HG02798 (cell line): ENCODE results near the gene TAB2.
"Not testable (repeated sequence)": the region's sequence is repeated elsewhere in the genome, so short reads cannot be mapped to it uniquely, and the experiment has no call there.

Source experiments
- ATAC-seq: cut with Tn5 transposase; IDR thresholded peaks from one replicate; pipeline ENCODE4 v1.9.1; 2021; ENCODE audit warnings: mild to moderate bottlenecking; ENCODE audit not compliant: unreplicated experiment, poor library complexity

The TAB2 gene

DNA sequence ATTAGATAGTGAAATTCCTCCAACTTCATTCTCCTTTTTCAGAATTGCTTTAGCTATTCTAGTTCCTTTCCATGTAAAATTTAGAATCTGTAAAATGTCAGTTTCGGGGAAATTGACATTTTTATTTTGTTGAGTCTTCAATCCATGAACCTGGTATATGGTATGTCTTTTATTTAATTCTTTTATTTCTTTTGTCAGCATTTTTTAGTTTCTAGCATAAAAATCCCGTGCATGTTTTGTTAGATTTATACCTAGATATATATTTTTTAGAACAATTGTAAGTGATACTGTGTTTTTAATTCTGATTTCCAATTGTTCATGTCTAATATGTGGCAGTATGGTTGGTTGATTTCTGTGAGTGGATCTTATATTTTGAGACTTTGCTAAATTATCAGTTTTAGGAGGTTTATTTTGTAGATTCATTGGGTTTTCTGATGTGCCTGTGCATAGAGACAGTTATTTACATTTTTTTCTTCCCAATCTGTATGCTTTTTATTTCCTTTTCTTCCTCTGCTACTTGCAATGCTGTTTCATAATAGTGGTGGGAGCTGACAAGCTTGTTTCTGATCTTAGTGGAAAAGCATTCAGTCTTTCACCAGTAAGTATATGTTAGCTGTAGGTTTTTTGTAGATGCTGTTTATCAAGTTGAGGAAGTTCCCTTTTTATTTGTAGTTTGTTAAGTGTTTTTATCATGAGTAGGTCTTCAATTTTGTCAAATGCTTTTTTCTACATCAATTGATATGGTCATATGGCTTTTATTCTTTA is 13.7 kb downstream of the TAB2 start:
- no peak for ATAC-seq

DNA sequence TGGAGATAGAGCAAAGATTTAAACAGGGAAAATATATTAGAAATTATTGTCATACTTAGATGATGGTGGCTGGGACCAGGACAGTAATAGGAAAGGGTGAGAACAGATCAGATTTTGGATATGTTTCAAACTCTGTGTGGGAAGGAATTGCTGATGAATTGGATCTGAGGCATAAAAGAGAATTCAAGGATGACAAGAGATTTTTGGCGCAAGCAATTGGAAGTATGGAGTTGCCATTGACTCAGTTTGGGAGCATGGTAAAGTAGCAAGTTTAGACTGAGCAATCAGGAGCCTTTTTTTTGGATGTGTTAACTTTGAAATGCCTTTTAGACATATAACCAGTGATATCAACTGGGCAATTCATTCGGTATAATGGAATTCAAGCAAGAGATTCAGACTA is 14.4 kb downstream of the TAB2 start:
- ATAC-seq: no peak

DNA sequence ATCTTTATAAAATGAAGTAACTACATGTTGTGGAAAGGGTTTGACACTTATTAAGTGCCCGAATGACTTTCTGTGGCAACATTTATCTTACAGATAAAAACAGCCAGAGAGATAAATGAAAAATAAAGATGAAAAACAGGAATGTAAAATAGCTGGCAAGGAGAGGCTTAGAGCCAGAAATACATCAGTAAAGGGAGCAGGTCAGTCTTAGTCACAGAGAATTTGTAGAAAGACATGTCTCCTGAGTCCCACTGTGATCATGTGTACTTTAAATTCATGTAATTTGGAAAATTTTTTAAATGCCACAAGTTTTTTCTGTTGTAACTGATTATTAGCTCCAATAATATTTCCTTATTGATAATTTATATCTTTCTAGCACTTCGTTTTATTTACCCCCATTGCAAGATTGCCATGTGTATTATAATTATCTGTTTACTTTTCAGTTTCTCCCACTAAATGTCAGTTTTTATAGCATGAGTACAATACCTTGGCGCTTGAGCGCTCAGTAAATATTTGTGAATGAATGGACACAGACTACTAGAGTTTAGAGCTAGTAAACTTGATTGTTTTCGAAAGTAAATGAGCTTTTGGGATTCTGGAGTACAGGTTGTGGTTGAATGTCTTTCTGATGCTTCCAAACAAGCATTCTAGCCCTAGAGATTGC is 15.2 kb downstream of the TAB2 start:
- ATAC-seq: no peak

DNA sequence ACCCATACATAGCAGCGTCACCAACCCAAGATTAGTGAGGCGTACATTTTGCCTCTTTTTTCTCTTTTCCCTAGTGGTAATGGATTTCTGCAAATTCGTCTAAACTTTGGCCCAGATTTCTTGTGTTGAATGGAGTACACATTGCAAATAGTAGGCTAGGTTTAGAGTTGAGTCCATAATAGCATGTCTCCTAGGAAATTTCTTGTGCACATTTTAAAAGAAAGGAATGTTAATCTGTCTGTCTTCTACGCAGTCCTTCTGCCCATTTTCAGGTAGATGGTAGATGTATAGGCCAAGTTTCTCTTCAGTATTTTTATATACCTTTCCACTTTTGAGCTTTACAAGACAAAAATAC is 15.7 kb downstream of the TAB2 start:
- no peak for ATAC-seq

DNA sequence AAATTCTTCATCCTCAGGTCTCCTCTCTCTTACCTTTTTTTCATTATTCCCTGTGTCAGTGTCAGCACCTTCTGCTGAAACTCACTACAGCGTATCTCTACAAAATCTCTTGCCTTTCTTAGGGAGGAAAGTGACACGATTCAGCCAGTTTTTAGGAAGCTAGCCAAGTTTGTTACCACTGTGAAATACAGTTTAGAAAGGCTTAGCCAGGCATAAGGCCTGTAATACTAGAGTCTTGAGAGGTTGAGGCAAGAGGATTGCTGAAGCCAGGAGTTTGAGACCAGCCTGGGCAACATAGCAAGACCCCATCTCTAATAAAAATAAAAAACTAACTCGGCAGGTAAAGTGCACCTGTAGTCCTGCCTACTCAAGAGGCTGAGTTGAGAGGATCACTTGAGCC is 16.7 kb downstream of the TAB2 start:
- ATAC-seq: no peak

DNA sequence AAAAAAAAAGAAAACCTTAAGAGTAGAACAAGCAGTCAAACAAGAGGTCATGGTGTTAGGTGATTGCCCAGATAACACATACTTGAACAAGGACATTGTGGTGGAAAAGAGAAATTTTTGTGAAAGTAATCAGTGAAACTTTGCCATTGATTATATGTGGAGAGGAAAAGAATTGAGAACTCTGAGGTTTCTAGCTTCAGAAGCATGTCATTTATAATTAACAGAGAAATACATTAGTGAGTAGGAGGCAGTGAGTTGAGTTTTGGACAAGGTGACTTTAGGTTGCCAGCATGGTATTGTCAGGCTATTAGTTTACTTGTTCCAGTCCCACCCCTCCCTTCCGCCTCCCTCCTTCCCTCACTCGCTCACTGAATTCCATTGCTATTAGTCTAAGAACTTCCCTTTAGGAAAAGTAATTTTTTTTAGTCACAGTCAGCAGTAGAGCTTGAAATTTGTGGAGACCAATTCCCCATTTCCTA is 17.2 kb downstream of the TAB2 start:
- ATAC-seq: peak; percentile 46

DNA sequence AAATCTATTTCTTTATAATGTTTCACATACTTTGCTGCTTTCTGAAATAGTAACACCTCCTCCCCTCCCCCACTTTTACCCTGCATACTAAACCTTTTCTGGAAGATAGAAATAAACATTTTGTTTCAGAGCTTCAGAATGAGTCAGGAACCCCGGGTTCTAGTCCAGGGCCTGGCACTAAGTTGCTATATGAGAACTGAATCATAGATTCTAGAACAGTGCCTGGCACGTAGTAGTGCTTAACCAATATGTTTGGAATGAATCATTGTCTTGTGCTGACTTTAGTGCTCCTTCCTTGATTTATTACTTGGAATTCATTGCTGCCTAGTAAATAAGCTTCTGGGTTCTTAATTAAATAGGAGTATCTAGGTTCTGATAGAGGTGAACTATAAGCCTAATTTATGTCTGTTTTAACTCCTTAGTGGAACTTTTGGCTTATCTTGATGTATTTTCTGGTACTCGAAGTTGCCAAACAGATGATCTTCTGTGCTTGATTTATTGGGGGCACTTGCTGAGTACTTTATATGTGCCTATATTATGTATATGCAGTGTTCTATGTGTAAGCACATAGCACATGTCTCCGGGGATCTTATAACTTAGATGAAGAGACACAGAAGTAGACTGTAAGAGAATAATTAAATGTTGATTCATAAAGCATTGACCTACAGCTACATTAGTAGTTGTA is 18.6 kb downstream of the TAB2 start:
- no peak for ATAC-seq

DNA sequence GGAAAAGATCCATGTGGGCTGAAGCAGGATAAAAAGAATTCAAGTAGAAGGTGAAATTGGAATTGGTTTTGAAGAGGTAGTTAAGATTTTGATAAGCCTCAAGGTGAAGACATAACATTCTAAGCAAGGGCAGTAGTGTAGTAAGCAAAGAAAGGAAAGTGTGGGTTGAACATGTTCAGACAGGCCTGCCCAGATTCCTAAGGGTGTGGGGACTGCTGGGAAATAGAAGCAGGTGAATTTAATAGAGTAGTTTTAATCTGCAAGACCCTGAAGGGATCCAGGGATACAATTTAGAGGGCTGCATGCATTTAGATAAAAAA is 19.1 kb downstream of the TAB2 start:
- no peak for ATAC-seq

DNA sequence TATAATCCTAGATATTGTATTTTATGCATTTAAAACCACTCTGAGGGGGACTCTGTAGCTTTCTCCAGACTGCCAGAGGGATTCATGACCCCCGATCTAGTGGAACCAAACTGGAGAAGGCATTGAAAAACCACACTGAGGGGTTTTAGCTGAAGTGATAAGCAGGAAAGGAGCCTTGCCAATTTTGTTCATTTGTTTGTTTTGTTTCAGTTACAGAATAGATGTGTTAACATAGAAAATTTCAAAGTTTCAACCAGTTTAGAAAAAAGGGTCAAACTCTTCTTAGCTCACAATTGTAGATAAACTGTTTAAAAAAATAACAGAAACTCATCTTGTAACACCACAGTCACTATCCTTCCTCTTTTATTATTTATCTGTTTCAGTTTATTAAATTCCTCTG is 19.8 kb downstream of the TAB2 start:
- no peak for ATAC-seq

DNA sequence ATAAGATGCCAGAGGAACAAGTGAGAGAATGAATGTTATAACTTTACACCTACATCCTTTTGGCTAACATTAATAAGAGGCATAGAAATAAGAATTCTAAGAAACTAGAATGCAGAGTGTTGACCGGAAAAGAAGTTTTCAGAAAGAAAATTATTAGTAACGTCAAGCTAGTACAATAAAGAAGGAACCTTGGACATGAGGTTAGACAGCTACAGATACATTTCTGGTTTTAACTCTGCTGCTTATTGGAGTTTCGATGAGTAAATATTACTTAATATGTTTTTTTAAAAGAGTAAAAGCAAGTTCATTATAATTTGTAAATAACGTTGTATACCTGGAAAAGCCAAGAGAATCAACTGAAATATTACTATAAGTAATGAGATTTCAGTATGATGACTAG is 22.7 kb downstream of the TAB2 start:
- ATAC-seq: no peak

DNA sequence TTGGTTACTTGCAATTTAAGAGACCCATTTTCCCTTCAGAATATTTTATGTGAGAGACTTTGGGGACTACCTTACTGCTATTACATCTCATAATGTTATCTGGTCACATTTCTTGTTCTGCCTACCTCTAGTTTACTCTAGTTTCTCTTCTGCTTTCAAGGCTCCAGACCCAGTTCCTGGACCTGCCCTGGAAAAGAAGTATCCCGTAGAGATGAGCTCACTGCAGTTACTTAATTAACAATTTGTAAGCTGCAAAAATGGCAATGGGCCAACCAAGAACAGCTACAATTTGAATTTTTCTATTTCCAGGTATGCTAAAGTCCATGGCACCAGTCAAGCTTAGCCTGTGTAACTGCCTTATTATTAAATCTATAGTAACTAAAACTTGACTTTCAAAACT is 25.0 kb downstream of the TAB2 start:
- peak; percentile 72 for ATAC-seq

DNA sequence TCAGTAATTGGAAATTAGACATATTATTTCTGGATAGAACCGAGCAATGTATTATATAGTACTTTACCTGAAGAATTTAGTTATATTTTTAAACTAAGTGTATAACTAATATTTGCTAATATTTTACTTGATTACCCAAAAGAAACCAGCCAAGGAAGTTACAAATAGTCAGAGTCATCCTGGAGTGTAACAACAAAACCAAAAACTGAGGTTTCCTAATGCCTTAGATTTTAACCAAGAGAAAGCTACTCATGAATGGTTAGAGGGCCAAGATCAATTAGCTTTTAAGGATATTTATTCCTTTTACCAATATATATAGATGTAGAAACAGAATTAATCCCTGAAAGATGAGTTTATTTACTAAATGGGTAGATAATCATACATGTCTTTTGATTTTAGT is 26.0 kb downstream of the TAB2 start:
- ATAC-seq: no peak

DNA sequence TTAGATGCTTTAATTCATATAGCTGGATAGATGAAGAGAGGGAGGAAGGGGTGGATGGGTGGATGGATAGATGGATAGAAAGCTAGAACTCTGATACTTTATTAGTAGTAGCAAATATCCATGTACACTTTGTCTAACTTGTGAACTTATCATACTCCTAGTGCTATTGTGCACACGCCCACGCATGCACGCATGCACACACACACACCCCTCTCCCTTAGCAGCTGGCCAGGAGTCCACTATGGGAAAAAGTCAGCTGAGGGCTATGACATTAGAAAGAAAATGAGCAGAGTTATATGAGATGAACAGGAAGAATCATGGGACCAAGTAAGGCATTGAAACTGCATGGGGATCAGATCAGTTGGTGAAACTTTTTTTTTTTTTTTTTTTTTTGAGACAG is 28.6 kb downstream of the TAB2 start:
- no peak for ATAC-seq

DNA sequence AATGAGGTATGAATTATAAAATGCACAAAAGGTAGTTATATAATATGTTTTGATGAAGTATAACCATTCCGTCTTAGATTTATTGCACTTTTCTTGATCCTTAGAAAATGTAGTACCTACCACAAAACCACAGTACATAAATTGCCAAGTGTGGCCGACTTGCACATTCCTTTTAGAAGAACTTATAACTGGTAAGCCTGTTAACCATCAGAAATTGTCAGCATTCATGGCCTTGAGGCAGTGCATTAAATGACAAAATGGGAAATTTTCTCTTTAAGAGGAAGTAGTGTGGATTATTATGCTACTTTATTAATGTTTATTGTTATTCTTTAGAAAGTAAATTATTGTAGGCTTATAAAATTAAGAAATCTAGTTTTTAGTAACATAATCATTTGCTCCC is 29.6 kb downstream of the TAB2 start:
- no peak for ATAC-seq

DNA sequence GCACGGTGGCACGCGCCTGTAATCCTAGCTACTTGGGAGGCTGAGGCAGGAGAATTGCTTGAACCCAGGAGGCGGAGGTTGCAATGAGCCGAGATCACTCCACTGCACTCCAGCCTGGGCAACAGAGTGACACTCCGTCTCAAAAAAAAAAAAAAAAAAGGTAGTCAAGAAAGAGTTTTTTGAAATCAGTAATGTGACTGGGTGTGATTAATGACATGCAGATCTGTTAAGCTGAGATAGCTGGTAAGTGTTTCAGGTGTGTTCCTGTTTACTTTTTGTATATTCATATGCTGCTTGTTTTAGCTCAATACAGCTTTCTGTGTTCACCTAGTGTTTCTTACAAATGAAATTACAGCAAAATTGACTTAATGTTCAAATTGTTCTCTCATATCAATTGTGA is 31.8 kb downstream of the TAB2 start:
- not testable (repeated sequence) for ATAC-seq

DNA sequence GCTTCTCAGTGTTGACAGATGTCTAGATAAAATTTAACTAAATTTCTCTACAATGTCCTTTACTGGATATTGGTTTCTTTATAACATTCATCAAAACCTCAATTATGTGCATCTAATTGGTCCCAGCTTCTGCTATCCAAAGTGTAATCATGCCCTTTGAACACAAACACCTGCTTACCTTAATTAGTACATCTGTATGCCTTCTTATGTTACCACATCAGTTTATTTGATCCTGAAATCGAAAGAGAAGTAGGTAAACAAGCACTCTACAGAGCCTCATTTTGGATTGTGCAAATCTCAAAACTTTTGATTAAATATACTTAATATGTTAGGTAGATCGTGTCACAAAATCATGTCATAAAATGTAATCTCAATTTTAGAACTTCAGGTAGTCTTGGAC is 36.5 kb downstream of the TAB2 start:
- no peak for ATAC-seq

DNA sequence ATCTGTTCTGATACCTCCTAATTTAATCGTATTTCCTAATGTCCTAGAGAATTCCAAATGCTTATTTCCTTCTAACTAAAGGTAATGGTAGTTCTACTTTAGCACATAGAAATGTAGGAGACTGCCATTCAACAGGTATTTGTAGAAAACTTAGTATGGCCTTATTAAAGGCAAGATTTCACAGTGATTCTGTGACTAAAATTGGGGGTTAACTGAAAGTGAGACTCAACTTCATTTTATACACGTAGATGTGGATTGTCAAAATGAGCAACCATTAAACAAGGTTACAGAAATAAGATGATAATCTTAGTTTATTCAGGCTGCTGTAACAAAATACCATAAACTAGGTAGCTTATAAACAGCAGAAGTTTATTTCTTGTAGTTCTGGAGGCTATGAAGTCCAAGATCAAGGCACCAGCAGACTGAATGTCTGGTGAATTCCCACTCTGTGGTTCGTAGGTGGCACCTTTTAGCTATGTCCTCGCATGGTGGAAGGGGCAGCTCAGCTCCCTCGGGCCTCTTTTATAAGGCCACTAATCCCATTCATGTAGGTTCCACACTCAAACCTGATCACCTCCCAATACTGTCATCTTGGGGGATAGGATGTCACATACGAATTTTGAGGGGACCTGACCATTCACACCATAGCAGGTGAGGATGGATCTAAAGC is 38.7 kb downstream of the TAB2 start:
- no peak for ATAC-seq

DNA sequence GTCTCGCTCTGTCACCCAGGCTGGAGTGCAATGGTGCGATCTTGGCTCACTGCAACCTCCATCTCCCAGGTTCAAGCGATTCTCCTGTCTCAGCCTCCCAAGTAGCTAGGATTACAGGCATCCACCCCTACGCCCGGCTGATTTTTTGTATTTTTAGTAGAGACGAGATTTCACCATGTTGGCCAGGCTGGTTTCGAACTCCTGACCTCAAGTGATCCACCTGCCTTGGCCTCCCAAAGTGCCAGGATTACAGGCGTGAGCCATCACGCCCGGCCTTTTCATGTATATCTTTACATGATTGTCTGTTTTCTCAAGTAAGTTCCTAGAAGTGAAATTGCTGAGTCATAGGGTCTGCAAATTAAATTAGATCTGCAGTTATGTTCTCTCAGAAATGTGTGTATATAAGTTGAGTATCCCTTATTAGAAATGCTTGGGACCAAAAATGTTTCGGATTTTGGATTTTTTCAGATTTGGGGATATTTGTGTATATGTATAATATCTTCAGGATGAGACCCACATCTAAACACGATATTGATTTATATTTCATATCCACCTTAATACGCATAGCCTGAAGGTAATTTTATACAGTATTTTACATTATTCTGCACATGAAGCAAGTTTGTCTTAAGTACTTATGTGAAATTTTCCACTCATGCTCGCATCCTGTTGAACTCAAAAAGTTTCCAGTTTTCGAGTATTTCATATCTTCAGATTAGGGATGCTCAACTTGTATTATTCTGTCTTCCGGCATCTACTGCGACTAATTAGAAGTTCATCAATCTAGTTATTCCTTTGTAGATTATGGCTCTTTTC is 40.4 kb downstream of the TAB2 start:
- no peak for ATAC-seq

DNA sequence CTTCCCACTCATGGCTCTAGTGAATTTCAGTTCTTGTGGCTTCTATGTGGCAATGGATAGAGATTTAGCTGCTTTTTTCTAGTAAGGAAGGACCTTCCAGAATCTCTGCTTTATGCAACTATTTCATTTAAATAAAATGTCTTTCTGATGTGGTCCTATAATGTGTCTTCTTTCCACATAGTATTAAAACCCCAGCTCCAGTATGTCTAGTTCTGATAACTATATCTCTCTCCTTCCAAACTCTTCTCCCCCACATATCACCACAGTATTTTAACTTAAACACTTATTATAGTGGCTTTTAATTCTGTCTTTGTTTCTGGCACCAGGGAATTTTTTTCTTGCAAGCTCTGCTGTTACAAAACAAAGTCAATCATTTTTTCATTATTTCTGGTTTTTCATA is 41.9 kb downstream of the TAB2 start:
- no peak for ATAC-seq

DNA sequence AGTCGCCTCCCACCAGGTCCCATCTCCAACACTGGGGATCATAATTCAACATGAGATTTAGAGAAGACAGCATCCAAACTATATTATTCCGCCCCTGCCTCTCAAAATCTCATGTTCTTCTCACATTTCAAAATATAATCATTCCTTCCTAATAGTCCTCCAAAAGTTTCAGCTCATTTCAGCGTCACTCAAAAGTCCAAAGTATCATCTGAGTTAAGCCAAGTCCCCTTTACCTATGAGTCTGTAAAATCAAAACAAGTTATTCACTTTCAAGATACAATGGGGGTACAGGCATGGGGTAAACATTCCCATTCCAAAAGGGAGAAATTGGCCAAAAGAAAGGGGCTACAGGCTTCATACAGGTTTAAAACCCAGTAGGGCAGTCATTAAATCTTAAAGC is 43.0 kb downstream of the TAB2 start:
- no peak for ATAC-seq
